NCI-H345 treated with DMSO at 0.1 percent for 48 hours (cell line): Measurements from ENCODE around the gene VPS13D.
A peak's percentile ranks its signal among the peaks of the same experiment; 100 is the strongest.
"Not testable (repeated sequence)": the region's sequence is repeated elsewhere in the genome, so short reads cannot be mapped to it uniquely, and the experiment has no call there.

Experiments used
- DNase-seq: peaks from one replicate; lab custom pipeline; 2025; ENCODE audit not compliant: unreplicated experiment; lab: John Stamatoyannopoulos, UW

VPS13D gene

DNA sequence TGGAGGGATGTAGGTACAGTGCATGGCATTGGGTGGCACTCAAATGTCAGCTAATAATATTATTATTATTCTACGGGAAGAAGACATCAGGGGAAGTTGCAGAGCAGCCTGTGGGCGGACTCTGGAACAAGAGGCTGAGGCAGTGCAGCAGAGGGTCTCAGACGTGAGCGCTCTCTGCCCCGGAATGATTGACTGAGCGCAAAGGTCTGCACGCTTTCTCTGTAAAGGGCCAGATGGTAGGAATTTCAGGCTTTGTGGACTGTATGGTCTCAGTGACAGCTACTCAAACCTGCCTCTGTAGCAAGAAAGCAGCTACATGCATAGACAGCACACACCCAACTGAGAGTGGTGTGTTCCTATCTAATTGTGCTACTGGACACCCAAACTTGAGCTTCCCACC, 29.6 kb upstream of the VPS13D start:
- no peak for DNase-seq

DNA sequence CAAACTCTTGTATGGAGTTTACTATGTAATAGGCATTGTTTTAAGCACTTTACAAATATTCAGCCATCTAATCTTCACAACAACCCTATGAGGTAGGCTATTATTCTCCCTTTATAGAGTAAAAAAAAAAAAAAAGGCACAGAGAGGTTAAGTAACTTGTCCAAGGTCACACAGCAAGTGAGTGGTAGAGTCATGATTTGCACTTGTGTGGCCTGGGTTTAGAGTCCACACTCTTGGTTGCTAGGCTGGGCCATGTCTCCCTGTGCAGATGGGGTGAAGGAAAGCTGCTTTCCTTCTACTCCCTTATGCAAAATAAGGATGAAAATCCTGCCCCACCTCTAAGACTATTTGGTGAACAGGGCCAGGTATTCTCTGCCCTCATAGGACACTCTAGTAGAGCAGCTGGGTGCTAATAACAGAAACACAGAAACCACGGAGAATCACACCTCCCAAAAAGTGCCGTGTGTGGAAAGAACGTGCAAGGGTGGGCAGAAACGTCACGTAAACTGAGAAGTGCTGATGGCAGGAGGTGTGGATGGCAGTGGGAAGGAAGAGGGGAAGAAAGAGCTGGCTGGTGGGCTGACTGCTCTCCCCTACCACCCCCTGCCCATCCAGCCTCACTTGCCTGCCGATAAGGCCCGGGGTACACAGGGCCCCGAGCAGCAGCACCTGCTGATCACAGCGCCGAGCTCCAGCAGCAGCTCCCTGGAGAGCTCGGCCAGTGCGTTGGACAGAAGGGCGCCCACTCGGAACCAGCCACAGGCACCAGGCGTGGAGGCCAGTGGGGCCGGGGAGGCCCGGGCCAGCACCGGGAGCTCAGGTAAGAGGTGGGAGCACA, 28.3 kb upstream of the VPS13D start:
- no peak for DNase-seq

DNA sequence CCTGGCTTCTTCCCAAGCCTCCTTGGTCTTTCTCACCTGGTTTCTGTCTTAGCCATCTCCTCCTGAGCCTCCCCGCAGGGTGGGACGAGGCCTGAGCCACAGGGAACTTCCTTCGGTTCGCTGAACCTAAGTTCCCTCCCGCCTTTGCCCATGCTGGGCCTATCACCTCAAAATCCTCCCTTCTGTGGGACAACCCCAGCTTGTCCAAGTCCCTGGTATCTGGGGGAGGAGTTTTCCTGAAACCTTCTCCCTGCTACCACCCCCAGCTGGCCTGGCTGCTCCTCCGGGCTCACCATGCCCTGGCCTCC, 27.7 kb upstream of the VPS13D start:
- DNase-seq: no peak

DNA sequence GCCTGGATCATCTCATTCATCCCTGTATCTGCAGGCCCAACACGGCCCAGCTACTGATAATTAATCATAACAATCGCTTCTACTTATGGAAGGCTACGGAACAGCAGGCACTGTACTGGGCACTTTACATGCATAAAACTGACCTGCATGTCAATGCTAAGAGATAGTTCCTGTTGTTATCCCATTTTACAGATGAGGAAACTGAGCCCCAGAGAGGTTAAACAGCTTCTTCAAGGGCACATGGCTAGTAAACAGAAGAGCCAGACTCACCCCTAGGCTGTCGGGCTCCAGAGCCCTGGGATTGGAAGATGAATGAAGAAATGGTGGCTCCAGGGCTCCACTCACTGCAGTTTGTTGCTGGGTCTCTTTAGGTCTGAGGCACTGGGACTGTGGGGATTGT, 27.3 kb upstream of the VPS13D start:
- no peak for DNase-seq

DNA sequence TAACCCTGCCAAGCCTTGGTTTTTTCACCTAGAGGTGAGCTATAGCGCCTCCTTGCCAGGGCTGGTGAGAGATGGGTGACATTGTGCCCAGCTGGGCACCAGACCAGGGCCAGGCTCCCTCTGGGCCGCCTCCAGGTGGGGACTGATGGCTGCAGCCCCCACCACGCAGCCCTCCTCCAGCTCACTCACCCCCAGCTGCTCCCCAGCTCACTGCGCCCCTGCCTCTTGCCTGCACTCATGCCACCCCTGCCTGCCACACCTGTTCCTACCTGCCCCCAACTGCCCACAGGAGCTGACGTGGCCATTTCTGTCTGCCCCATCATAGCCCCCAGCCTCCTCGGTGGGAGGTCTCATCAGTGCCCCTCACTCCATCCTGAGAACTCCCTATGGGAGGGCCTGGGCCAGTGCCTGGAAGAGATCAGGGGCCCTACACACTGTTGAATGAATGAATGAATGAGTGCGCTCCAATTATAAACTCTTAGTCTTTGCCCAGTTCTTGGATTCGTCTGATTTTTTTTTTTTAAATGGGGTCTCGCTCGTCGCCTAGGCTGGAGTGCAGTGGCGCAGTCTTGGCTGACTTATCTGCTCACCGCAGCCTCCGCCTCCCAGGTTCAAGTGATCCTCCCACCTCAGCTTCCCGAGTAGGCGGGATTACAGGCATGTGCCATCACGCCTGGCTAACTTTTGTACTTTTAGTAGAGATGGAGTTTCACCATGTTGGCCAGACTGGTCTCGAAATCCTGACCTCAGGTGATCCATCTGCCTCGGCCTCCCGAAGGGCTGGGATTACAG, 26.4 kb upstream of the VPS13D start:
- DNase-seq: no peak

GRCh38 chr1:12204140-12204539, 25.7 kb upstream of the VPS13D start:
- DNase-seq: no peak

- no peak for DNase-seq
Measured at GRCh38 chr1:12204754-12205658, 24.8 kb upstream of the VPS13D start.

DNA sequence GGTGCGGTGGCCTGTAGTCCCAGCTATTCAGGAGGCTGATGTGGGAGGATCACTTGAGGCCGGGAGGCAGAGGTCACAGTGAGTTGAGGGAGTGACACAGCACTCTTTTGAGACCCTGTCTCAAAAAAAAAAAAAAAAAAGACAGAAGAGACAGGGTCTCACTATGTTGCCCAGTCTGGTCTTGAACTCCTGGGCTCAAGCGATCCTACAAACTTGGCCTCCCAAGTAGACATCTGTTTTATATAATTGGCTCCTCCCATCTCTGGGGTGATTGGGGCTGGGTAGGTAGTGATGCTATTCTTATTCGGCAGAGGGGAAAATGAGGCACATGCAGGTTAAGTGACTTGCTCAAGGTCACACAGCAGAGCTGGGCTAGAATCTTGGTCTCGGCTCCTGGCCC, 23.6 kb upstream of the VPS13D start:
- DNase-seq: no peak

DNA sequence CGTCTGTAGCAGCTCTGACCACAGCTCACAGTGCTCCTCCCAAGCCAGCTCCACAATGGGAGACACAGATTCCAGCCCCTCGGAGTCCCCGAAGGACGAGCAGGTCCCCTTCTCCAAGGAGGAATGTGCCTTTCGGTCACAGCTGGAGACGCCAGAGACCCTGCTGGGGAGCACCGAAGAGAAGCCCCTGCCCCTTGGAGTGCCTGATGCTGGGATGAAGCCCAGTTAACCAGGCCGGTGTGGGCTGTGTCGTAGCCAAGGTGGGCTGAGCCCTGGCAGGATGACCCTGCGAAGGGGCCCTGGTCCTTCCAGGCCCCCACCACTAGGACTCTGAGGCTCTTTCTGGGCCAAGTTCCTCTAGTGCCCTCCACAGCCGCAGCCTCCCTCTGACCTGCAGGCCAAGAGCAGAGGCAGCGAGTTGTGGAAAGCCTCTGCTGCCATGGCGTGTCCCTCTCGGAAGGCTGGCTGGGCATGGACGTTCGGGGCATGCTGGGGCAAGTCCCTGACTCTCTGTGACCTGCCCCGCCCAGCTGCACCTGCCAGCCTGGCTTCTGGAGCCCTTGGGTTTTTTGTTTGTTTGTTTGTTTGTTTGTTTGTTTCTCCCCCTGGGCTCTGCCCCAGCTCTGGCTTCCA, 22.9 kb upstream of the VPS13D start:
- no peak for DNase-seq

- DNase-seq: no peak
Measured at GRCh38 chr1:12208271-12208670, 21.6 kb upstream of the VPS13D start.

DNA sequence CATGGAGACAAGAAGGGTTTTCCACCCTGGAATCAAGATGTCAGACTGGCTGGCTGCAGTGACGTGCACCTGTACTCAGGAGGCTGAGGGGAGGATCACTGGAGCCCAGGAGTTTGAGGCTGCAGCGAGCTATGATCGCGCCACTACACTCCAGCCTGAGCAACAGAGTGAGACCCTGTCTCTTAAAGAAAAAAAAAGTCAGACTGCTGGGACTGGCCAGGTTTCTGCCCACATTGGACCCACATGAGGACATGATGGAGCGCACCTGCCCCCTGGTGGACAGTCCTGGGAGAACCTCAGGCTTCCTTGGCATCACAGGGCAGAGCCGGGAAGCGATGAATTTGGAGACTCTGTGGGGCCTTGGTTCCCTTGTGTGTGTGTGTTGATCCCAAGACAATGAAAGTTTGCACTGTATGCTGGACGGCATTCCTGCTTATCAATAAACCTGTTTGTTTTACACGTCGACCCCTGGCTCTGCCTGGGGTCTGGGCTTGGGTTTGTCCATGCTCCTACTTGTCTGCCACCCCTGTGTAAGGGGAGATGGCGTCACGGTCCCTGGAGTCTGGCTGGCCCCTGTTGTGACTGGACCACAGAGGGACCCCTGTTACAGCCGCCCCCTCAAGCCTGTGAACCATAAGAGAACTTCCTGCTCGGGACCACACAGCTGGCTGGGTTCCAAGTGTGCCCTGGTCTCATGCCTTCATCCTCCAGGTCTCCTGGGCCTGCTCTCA, 20.9 kb upstream of the VPS13D start:
- DNase-seq: peak; percentile 61

- DNase-seq: no peak
Measured at GRCh38 chr1:12209495-12209832, 20.4 kb upstream of the VPS13D start.

- DNase-seq: no peak
Measured at GRCh38 chr1:12215118-12215961, 14.5 kb upstream of the VPS13D start.

GRCh38 chr1:12219800-12220199, 10.0 kb upstream of the VPS13D start:
- no peak for DNase-seq

DNA sequence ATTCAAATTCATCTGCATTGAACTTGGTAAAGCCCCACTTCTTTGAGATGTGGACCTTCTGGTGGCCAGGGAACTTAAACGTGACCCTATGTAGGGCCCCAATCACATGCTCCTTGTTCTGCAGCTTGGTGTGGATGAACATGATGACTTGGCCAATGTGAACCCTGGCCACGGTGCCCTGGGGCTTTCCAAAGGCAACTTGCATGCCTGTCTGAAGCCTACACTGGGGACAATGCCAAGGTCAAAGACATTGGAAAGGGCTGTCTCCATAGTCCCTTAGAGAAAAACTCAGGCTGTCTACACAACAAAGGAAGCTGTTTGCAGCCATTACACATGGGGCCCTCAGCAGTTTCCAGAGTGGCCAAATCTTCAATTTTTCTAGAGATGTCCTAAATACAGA, 8.9 kb upstream of the VPS13D start:
- DNase-seq: no peak

- DNase-seq: not testable (repeated sequence)
Measured at GRCh38 chr1:12222700-12223099, 7.1 kb upstream of the VPS13D start.

- DNase-seq: not testable (repeated sequence)
Measured at GRCh38 chr1:12224092-12224491, 5.7 kb upstream of the VPS13D start.

DNA sequence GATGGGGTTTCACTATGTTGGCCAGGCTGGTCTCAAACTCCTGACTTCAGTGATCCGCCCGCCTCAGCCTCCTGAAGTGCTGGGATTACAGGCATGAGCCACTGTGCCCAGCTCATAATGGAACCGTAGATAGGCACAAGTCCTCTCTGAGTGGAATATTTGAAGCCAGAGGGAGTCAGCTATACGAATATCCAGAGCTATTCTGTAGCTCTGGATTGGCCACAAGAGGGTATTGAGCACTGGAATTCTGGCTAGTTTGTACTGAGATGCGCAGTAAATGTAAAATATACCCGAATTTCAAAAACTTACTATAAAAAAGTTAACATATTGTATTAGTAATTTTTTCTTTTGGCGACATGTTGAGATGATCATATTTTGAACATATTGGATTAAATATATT, 851 bp upstream of the VPS13D start:
- no peak for DNase-seq

DNA sequence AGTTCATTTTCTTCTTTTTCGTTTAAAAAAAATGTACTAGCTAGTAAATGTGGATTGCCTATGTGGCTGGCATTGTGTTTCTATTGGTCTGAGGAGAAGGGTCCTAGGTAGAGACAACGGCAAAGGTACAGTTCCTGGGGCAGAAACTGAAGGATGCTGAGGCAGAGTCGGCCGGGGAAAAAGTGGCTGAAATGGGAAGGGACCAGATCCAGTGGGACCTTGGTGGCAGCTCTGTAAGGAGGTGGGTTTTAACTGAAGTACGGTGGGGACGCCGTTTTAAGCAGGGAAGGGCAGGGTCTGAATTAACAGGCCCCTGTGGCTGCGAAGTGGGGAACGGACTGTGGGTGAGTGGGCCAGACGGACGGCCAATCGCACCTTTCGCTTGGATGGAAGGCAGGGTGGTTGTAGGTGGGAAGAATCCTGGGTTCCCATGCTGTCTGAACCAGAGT, 420 bp upstream of the VPS13D start:
- no peak for DNase-seq
